Measurements from ENCODE around the gene TCHH.

Gene TCHH

GRCh38 chr1:152111515-152111968, 3.7 kb downstream of the TCHH start:
- H3K27me3 ChIP-seq (ENCODE audit: insufficient read depth, poor library complexity, severe bottlenecking): peaks cover 94% of the 10 kb centered on the region
- no peak overlapping the region for H3K27ac ChIP-seq (ENCODE audit: poor library complexity, severe bottlenecking)
- H3K36me3 ChIP-seq (ENCODE audit: low read depth): no peaks in the 10 kb centered on the region
- H3K9me3 ChIP-seq (ENCODE audit: severe bottlenecking): no peaks in the 10 kb centered on the region
- peak; percentile 9 for ATAC-seq (ENCODE audit: low read depth)
- H3K4me1 ChIP-seq (ENCODE audit: insufficient read depth, poor library complexity, severe bottlenecking): peaks cover 12% of the 10 kb centered on the region
- DNase-seq (ENCODE audit: low spot score): peak; percentile 68
- H3K4me3 ChIP-seq (ENCODE audit: severe bottlenecking): no peak overlapping the region
- TF ChIP-seq, protein P1, sequence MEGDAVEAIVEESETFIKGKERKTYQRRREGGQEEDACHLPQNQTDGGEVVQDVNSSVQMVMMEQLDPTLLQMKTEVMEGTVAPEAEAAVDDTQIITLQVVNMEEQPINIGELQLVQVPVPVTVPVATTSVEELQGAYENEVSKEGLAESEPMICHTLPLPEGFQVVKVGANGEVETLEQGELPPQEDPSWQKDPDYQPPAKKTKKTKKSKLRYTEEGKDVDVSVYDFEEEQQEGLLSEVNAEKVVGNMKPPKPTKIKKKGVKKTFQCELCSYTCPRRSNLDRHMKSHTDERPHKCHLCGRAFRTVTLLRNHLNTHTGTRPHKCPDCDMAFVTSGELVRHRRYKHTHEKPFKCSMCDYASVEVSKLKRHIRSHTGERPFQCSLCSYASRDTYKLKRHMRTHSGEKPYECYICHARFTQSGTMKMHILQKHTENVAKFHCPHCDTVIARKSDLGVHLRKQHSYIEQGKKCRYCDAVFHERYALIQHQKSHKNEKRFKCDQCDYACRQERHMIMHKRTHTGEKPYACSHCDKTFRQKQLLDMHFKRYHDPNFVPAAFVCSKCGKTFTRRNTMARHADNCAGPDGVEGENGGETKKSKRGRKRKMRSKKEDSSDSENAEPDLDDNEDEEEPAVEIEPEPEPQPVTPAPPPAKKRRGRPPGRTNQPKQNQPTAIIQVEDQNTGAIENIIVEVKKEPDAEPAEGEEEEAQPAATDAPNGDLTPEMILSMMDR (IDR thresholded peaks at IDR 0.05; ENCODE audit: poor library complexity, severe bottlenecking): no peak

DNA sequence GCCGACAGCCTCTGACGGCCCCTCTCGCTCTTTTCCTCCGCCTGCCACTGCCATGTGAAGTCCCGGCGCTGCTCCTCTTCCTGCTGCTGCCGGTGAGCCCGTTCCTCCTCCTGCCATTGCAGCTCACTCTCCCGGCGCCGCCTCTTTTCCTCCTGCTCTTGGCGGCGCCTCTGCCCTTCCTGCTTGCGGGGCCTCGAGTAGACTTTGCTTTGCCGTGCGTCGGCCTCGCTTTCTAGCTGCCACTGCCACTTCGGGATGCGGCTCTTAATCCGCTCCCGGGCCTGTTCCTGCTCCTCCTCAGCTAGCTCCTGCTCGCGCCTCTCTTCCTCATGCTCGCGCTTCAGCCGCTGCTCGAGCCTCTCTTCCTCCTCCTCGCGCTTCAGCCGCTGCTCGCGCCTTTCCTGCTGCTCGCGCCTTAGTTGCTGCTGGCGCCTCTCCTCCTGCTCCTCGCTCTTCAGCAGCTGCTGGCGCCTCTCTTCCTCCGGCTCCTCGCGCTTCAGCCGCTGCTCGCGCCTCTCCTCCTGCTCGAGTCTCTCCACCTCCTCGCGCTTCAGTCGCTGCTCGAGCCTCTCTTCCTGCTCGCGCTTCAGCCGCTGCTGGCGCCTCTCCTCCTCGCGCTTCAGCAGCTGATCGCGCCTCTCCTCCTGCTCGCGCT, 4.3 kb downstream of the TCHH start:
- Histone ChIP-seq H3K27ac (ENCODE audit: poor library complexity, severe bottlenecking) (no peak overlapping the region), H3K27me3 (ENCODE audit: insufficient read depth, poor library complexity, severe bottlenecking) (peaks cover 94% of the 10 kb centered on the region)

DNA sequence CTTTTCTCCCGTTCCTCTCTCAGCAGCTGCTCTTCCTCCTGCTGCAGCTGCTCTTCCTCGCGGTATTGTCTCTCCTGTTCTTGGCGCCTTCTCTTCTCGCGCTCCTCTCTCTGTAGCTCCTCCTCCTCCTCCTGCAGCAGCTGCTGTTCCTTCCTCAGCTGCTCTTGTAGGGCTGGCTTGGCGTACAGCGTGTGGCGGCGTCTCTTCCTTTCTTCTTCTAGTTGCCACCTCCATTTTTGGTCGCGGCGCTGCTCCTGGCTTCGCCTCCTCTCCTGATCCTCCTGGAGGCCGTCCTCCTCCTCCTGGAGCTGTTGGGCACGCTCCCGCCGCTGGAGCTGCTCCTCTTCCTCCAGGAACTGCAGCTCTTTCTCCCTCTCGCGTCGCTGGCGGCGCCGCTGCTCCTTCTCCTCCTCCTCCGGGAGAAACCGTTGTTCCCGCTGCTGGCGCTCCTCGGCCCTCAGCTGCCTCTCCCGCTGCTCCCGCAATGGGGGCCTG, 4.8 kb downstream of the TCHH start:
- peak; percentile 57 for DNase-seq (ENCODE audit: low spot score)

More for the DNA sequence above, 4.3 kb downstream of the TCHH start:
- TF ChIP-seq, protein P1 (IDR thresholded peaks at IDR 0.05; ENCODE audit: poor library complexity, severe bottlenecking): no peak
- peaks cover 12% of the 10 kb centered on the region for H3K4me1 ChIP-seq (ENCODE audit: insufficient read depth, poor library complexity, severe bottlenecking)
- H3K9me3 ChIP-seq (ENCODE audit: severe bottlenecking): no peaks in the 10 kb centered on the region
- H3K4me3 ChIP-seq (ENCODE audit: severe bottlenecking): peak overlapping the region; percentile 17
- ATAC-seq (ENCODE audit: low read depth): peak; percentile 58
- DNase-seq (ENCODE audit: low spot score): peak; percentile 70
- no peaks in the 10 kb centered on the region for H3K36me3 ChIP-seq (ENCODE audit: low read depth)

GRCh38 chr1:152109998-152110294, 5.3 kb downstream of the TCHH start:
- Histone ChIP-seq H3K36me3 (ENCODE audit: low read depth) (no peaks in the 10 kb centered on the region), H3K27me3 (ENCODE audit: insufficient read depth, poor library complexity, severe bottlenecking) (peaks cover 94% of the 10 kb centered on the region), H3K27ac (ENCODE audit: poor library complexity, severe bottlenecking) (no peak overlapping the region), H3K9me3 (ENCODE audit: severe bottlenecking) (no peaks in the 10 kb centered on the region), H3K4me3 (ENCODE audit: severe bottlenecking) (no peak overlapping the region), H3K4me1 (ENCODE audit: insufficient read depth, poor library complexity, severe bottlenecking) (peaks cover 12% of the 10 kb centered on the region)
- DNase-seq (ENCODE audit: low spot score) (no peak), ATAC-seq (ENCODE audit: low read depth) (no peak)
- TF ChIP-seq, protein P1 (IDR thresholded peaks at IDR 0.05; ENCODE audit: poor library complexity, severe bottlenecking): no peak

More for the DNA sequence above, 4.8 kb downstream of the TCHH start:
- Histone ChIP-seq H3K9me3 (ENCODE audit: severe bottlenecking) (no peaks in the 10 kb centered on the region), H3K27me3 (ENCODE audit: insufficient read depth, poor library complexity, severe bottlenecking) (peaks cover 94% of the 10 kb centered on the region), H3K27ac (ENCODE audit: poor library complexity, severe bottlenecking) (no peak overlapping the region), H3K4me3 (ENCODE audit: severe bottlenecking) (peak overlapping the region; percentile 17), H3K36me3 (ENCODE audit: low read depth) (no peaks in the 10 kb centered on the region), H3K4me1 (ENCODE audit: insufficient read depth, poor library complexity, severe bottlenecking) (peaks cover 12% of the 10 kb centered on the region)
- peak; percentile 55 for ATAC-seq (ENCODE audit: low read depth)
- TF ChIP-seq, protein P1 (IDR thresholded peaks at IDR 0.05; ENCODE audit: poor library complexity, severe bottlenecking): peak; percentile 3

Data from RWPE2 (cell line).